Osteoblast (primary cell): Measurements from ENCODE around the gene VCL. TPM values are rescaled to one million over a fixed set of nuclear protein-coding genes. Genes with fewer than 3 reads are reported as not detected.

Experiments
- DNase-seq: peaks from one replicate; pipeline ENCODE4 v3.0.0; 2011; ENCODE audit warnings: low spot score, mixed read lengths; ENCODE audit not compliant: insufficient read length; ENCODE audit errors: missing footprints
- H2AFZ ChIP-seq: 2 replicates; pipeline ENCODE4 v1.6.0; 2011; ENCODE audit warnings: mild to moderate bottlenecking, low read length
- H3K27ac ChIP-seq: 2 replicates; pipeline ENCODE4 v1.5.1; 2011; ENCODE audit warnings: mild to moderate bottlenecking, low read depth, low read length, moderate library complexity
- H3K27me3 ChIP-seq: 2 replicates; pipeline ENCODE4 v1.6.0; 2012; ENCODE audit warnings: mild to moderate bottlenecking, control low read depth, inconsistent platforms, low read length, moderate library complexity; ENCODE audit not compliant: insufficient read depth
- H3K36me3 ChIP-seq: 2 replicates; pipeline ENCODE4 v1.5.1; 2011; ENCODE audit warnings: mild to moderate bottlenecking, low read length, control low read depth, moderate library complexity; ENCODE audit not compliant: insufficient read depth
- H3K4me1 ChIP-seq: 2 replicates; pipeline ENCODE4 v1.5.1; 2011; ENCODE audit warnings: mild to moderate bottlenecking, low read length, control low read depth, moderate library complexity; ENCODE audit not compliant: insufficient read depth
- H3K4me2 ChIP-seq: 2 replicates; pipeline ENCODE4 v1.6.0; 2011; ENCODE audit warnings: mild to moderate bottlenecking, low read length; ENCODE audit not compliant: insufficient read depth
- H3K4me3 ChIP-seq: fragments of 200-600 bp; sonication (generic); 3 replicates; pipeline ENCODE4 v1.5.1; 2012; ENCODE audit warnings: mild to moderate bottlenecking, low read length, inconsistent platforms; ENCODE audit not compliant: insufficient read depth
- H3K79me2 ChIP-seq: 2 replicates; pipeline ENCODE4 v1.6.0; 2012; ENCODE audit warnings: mild to moderate bottlenecking, low read length, control low read depth, inconsistent platforms; ENCODE audit not compliant: insufficient read depth
- H3K9me3 ChIP-seq: 2 replicates; pipeline ENCODE4 v1.5.1; 2011; ENCODE audit warnings: low read depth, low read length, control low read depth
- H4K20me1 ChIP-seq: 2 replicates; pipeline ENCODE4 v1.6.0; 2012; ENCODE audit warnings: mild to moderate bottlenecking, low read length, control low read depth; ENCODE audit not compliant: insufficient read depth
- total RNA-seq: library from RNA; depleted of rRNA; stranded (reverse); fragments of >200 nt; gene quantifications from 2 replicates; pipeline ENCODE4 v1.2.3, GENCODE V29; 2012
- TF ChIP-seq, protein P1 (sequence below): IDR thresholded peaks from 2 replicates; pipeline ENCODE4 v1.5.1; 2011; ENCODE audit warnings: mild to moderate bottlenecking, low read depth, low read length, moderate library complexity; ENCODE audit errors: extremely low read depth

Gene VCL
- total RNA-seq, 1 donor = 201 TPM

DNA sequence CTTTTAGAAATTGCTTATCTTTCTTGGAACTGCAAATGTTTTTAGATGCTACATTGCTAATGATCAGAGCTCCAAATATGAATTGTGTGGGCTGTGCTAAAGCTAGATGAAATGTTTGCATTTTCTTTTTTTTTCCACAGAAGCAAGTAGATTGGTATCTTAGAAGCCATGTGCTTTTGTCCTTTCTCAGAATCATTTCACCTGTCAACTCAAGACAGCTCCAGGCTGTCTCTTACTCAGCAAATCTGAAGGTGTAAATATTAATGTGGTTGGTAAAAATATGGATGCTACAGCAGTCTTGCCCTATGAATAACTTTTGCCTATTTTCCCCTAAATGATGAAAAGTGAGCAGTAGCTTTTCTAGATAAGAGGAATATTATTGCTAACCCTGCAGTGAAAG is 111.5 kb downstream of the VCL start:
- DNase-seq = no peak
- Histone ChIP-seq H3K79me2 (peaks cover 82% of the 10 kb centered on the region), H3K9me3 (no peaks in the 10 kb centered on the region), H3K27me3 (no peaks in the 10 kb centered on the region), H3K4me2 (no peak overlapping the region), H2AFZ (no peak overlapping the region), H3K27ac (no peak overlapping the region), H3K36me3 (peaks cover 94% of the 10 kb centered on the region), H3K4me3 (no peak overlapping the region), H3K4me1 (no peaks in the 10 kb centered on the region), H4K20me1 (peaks cover 35% of the 10 kb centered on the region)
- TF ChIP-seq, protein P1, sequence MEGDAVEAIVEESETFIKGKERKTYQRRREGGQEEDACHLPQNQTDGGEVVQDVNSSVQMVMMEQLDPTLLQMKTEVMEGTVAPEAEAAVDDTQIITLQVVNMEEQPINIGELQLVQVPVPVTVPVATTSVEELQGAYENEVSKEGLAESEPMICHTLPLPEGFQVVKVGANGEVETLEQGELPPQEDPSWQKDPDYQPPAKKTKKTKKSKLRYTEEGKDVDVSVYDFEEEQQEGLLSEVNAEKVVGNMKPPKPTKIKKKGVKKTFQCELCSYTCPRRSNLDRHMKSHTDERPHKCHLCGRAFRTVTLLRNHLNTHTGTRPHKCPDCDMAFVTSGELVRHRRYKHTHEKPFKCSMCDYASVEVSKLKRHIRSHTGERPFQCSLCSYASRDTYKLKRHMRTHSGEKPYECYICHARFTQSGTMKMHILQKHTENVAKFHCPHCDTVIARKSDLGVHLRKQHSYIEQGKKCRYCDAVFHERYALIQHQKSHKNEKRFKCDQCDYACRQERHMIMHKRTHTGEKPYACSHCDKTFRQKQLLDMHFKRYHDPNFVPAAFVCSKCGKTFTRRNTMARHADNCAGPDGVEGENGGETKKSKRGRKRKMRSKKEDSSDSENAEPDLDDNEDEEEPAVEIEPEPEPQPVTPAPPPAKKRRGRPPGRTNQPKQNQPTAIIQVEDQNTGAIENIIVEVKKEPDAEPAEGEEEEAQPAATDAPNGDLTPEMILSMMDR = no peak

DNA sequence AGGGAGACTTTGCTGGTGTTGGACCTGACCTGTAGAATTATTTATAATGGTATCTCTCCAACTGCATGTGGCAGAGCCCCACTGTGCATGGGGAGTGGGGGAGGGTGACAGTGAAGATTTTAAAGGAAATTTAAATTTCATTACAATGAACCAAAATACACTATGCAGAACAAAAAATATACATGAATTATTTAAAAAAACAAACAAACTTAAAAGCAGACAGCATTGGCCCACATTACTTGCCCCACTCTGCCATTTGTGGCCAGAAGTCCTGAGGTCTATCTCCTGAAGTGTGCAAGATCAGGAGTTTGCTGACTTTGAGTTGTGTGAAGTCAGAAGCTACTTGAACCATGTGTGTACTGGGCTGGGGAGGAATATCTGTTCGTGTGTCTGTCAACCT is 112.2 kb downstream of the VCL start:
- H3K79me2 ChIP-seq = peaks cover 84% of the 10 kb centered on the region
- no peak overlapping the region for H3K4me3 ChIP-seq
- H3K27me3 ChIP-seq = no peaks in the 10 kb centered on the region
- H4K20me1 ChIP-seq = peaks cover 35% of the 10 kb centered on the region
- H3K4me1 ChIP-seq = no peaks in the 10 kb centered on the region
- no peak overlapping the region for H3K4me2 ChIP-seq
- H3K9me3 ChIP-seq = no peaks in the 10 kb centered on the region
- TF ChIP-seq, protein P1 = no peak
- H3K27ac ChIP-seq = no peak overlapping the region
- no peak for DNase-seq
- H3K36me3 ChIP-seq = peaks cover 94% of the 10 kb centered on the region
- H2AFZ ChIP-seq = no peak overlapping the region

DNA sequence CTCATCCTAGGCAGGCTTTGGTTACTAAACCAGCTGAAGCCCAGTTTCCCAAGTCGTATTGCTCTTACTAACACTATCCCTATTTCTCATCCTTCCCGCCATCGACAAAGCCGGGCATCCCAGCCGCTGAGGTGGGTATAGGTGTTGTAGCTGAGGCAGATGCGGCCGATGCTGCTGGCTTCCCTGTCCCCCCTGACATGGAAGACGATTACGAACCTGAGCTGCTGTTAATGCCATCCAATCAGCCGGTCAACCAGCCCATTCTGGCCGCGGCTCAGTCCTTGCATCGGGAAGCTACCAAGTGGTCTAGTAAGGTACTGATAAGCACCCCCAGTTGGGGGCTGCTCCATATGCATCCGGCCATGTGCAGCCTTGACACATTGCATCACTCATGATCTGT is 113.9 kb downstream of the VCL start:
- H3K4me1 ChIP-seq = no peaks in the 10 kb centered on the region
- peaks cover 98% of the 10 kb centered on the region for H3K36me3 ChIP-seq
- no peak overlapping the region for H3K4me3 ChIP-seq
- H3K4me2 ChIP-seq = no peak overlapping the region
- no peak overlapping the region for H2AFZ ChIP-seq
- DNase-seq = no peak
- H3K79me2 ChIP-seq = peaks cover 86% of the 10 kb centered on the region
- no peak overlapping the region for H3K27ac ChIP-seq
- TF ChIP-seq, protein P1 = no peak
- H3K9me3 ChIP-seq = no peaks in the 10 kb centered on the region
- H3K27me3 ChIP-seq = no peaks in the 10 kb centered on the region
- peaks cover 38% of the 10 kb centered on the region for H4K20me1 ChIP-seq

DNA sequence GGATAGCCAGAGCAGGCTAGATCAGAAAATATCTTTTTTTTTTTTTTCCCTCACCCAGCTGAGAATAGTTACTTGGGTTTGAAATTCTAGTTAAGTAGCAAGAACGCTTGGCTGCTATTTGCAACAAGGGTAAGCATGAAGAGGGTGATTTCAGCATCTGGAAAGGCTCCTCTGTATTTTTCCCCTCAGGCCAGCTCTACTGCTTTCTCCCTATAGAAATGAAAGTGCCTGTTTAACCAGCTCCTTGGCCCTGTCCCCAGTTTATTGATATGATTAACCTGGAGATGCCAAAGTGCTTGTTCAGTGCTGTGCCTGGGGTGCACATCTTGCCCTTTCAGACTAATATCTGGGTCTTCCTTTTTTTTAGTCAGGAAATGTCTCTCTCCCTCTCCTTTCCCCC is 115.6 kb downstream of the VCL start:
- Histone ChIP-seq H3K4me1 (no peaks in the 10 kb centered on the region), H4K20me1 (peaks cover 33% of the 10 kb centered on the region), H3K27ac (no peak overlapping the region), H3K36me3 (peaks cover 98% of the 10 kb centered on the region), H3K9me3 (no peaks in the 10 kb centered on the region), H3K4me2 (no peak overlapping the region), H3K4me3 (no peak overlapping the region), H2AFZ (no peak overlapping the region), H3K27me3 (no peaks in the 10 kb centered on the region), H3K79me2 (peaks cover 72% of the 10 kb centered on the region)
- TF ChIP-seq, protein P1 = no peak
- no peak for DNase-seq
